NCI-H774 (cell line): ENCODE data around the gene ZNF407.

Experiments
- DNase-seq: peaks from one replicate; lab custom pipeline; 2025; lab: John Stamatoyannopoulos, UW

The ZNF407 gene

GRCh38 chr18:74589021-74589420, 8.6 kb upstream of the ZNF407 start:
- DNase-seq: no peak

GRCh38 chr18:74589811-74590210, 7.9 kb upstream of the ZNF407 start:
- DNase-seq: no peak

DNA sequence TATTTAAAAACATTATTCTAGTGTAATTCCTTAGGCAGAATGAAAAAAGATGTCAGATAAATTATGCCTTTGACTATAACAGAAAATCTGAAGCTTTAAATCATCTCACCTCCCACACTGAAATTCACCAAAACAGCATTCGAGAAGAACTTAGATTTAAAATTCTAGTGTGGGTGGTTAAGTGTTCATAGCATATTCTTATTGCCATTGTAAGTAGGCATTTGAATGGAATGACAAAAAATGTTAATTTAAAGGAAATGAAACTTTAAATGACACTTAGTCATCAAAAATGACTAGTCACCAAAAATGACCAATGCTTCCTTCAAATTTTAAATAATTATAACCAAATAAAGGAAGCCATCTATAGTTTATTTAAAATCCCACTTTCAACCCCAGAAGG, 7.0 kb upstream of the ZNF407 start:
- no peak for DNase-seq

DNA sequence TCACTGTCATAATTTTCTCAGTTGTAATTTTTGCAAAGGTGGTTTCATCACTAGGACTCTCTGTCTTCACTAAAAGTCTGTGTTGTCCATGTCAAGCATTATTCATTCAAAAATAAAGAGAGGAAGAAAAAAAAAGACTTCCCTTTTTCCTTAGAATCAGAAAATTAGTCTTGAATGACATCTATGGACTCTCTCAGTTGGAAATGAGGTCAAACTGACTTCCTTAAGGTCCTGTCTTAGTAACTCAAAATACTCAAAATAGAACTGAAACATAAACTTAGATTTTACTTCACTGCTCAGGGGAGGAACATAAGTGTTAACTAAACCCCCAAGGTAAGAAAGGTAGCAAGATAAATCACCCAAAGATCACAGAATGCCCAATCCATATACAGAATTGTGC, 2.2 kb upstream of the ZNF407 start:
- no peak for DNase-seq

DNA sequence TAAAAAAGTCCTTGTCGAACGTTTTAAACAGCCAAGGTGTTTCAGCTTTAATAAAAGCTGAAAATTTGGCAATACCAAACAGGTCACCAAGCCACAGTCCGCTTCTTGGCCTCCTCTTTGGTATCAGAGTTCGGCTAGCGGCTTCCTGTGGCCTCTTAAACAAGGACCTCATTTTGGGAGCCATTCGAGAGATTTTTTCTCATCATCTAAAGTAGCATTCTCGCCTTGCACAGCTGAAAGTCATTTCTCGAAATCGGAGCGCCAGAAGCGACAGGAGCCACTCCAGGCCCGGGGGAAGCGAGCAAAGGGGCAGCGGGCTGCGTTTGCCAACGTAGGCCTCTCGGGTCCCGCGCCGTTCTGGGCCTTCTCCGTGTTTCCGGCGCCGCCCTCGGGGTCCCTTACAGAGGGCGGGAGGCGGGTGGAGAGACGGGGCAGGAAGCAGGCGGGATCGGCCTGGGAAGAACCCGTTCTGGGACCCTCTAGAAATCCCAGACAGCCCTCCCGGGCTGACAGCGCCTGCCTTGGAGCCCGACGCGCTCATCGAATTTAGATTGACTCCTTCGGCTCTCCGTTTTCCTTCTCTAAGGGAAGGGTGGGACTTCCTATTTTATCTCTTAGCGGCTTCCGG, 522 bp upstream of the ZNF407 start:
- DNase-seq: peak; percentile 53

DNA sequence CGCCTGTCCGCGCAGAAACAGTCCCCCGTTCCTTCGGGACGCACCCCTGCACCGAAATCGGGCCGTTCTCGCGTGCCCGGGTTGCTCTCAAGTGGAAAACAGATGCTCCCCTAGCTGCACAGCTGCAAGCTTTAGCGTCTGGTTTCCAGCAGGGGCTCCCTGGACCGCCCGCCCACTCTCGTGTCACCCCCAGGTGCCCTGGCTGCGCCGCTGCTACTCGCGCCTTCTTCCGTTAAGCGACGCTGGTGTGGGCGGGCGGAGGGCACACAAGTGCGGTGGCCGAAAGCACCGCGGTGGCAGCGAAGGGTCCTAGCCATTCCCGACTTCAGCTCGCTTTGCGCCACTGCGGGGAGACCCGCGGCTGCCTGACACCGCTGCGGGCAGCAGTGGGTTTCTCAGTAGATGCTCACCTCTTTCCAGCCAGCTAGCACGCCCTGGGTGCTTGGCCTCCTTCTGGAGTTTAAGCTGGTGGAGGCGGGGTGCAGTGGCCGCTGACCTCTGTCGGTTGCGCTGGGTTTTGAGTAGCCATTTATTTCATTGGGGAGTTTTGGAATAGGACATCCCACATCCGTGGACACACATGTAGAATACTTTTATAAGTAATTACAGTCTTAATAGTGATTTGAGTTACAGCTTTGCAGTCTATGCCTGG, 806 bp downstream of the ZNF407 start:
- DNase-seq: peak; percentile 54

- DNase-seq: no peak
Measured at GRCh38 chr18:74604361-74604760, 6.7 kb downstream of the ZNF407 start.

DNA sequence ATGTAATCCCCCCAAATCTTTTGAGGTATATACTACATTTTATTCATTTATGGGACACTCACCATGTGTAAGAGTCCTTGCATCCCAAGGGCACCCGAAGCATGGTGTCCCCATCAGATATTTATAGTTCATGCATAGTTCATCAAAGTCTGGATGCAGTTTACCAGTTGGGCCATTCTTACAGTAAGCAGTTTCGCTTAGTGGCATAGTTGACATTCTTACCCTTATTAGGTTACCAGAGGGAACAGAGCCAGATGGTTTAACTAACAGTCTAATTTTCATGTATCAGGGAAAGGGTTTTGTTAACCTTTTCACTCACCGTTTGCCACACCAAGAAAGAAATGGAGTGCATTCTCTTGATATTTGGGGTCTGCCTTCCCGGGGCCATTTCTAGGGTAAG, 7.1 kb downstream of the ZNF407 start:
- DNase-seq: no peak

- DNase-seq: no peak
Measured at GRCh38 chr18:74608681-74609080, 11.0 kb downstream of the ZNF407 start.

DNA sequence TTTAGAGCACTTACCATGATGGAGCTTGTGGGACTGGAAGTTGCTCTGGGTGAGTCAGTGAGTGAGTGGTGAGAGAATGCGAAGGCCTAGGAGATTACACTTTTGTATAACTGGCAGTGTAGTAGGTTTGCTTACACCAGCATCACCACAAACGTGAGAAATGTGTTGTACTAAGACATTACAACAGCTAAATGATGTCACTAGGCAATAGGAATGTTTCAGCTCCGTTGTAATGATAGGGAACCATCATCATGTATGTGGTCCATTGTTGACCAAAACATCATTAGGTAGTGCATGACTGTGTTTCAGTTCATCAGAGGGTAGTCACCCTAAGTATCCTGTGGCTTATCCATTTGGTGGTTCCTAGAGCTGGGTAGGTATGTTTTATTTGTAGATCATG, 11.9 kb downstream of the ZNF407 start:
- DNase-seq: no peak

- DNase-seq: no peak
Measured at GRCh38 chr18:74610051-74610615, 12.5 kb downstream of the ZNF407 start.

- DNase-seq: no peak
Measured at GRCh38 chr18:74610860-74611259, 13.2 kb downstream of the ZNF407 start.

- DNase-seq: no peak
Measured at GRCh38 chr18:74611765-74612164, 14.1 kb downstream of the ZNF407 start.

- no peak for DNase-seq
Measured at GRCh38 chr18:74613381-74613780, 15.7 kb downstream of the ZNF407 start.

- DNase-seq: no peak
Measured at GRCh38 chr18:74616494-74616893, 18.8 kb downstream of the ZNF407 start.

DNA sequence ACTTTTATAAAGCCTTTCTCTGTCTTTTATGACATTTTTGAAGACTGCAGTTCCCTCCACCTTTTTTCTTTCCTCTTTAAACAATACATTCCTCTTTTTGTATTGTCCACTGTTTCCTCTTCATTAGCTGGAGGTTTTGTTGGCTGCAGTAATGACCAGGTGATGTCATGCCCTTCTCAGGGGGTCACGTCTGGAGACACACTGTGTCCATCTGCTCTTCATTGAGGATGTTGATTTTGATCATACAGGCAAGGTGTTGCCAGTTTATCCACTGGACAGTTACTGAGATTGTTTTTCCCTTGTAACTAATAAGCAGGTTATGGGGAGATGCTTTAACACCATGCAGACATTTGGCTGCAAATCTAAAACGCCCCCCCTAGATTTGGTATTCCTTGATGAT, 19.8 kb downstream of the ZNF407 start:
- DNase-seq: no peak

DNA sequence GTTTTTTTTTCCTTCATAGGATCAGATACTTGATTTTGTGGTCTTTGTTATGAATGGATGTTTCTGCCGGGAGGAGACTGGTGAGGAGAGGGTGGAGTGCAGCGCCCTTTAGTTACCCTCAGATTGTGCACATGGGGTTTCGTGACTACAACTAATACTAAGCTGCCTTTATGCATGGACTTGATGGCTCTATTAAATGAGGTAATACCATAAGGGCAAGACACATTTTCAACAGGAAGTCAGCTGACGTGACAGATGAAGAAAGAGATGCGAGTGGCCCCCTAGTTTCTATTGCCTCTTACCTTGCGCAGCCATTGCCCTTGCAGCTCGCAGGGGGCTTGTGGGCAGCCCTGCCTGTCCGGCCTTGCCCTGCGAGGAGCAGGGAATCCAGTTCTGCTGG, 24.4 kb downstream of the ZNF407 start:
- DNase-seq: no peak

- no peak for DNase-seq
Measured at GRCh38 chr18:74623047-74623816, 25.6 kb downstream of the ZNF407 start.

DNA sequence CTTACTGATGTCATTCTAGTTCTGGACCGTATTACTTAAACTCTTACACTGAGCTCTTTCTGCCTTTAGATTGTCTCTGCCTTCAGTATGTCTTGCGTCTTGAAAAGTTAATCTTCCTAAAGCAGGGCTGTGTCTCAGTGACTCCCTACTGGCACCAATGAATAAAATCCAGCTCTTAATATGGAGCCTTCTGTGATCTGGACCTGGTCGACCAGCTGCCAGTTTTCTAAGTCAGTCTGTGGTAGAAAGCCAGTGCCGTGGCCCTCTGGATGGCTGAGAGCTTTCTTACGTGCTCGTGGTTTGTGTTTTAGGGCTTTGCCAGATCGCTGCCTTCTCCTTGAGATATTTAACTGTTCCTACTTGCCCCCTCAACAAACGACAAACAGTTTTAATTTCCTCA, 26.8 kb downstream of the ZNF407 start:
- no peak for DNase-seq

DNA sequence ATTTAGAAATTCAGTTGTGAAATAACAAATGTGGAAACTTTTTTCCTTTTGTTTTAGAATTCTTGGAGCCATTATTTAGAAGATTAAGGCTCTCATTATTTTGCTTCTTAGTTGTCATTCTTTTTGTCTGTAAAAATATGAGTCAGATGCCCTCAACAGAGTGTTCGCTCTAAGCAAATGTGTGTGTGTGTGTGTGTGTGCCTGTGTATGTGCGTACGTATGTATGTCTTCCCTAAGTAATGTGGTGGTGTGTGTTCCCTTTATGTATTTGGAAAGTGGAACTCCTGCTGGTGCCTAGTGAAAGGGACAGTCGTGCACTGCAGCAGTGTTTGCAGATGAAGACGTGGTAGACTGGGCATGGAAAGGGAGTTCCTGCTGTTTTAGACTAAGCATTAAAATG, 27.5 kb downstream of the ZNF407 start:
- DNase-seq: no peak

- no peak for DNase-seq
Measured at GRCh38 chr18:74626049-74626874, 28.6 kb downstream of the ZNF407 start.

GRCh38 chr18:74630804-74631203, 33.1 kb downstream of the ZNF407 start:
- DNase-seq: no peak
